HepG2 (cell line): ENCODE measurements around the gene SEPTIN10. TPM values are rescaled to one million over a fixed set of nuclear protein-coding genes. Genes with fewer than 3 reads are reported as not detected.

Experiments
- ATAC-seq: fragments of 200-7000 bp; cut with Tn5 transposase; 3 replicates; pipeline ENCODE4 v1.9.1; 2020; ENCODE audit warnings: mild to moderate bottlenecking, moderate library complexity
- BruUV-seq: library from RNA; stranded (reverse); fragments of 400-500 nt; replicated peaks from 2 replicates; lab custom pipeline; 2021; lab: Mats Ljungman, UMichigan
- CTCF ChIA-PET: fragments of 300-600 bp; formaldehyde crosslinking; extraction: SDS; loops from one replicate; lab custom pipeline; 2021; ENCODE audit warnings: low total read pairs, inconsistent platforms, low intra/inter-chr PET ratio; lab: Yijun Ruan, JAX
- POLR2A ChIA-PET: fragments of 350-600 bp; sonication (Branson Sonifier 250); formaldehyde crosslinking; loops from one replicate; lab custom pipeline; 2020; ENCODE audit warnings: antibody characterized with exemption, inconsistent platforms; lab: Yijun Ruan, JAX
- DNase-seq: peaks from one replicate; pipeline ENCODE4 v3.0.0-alpha.2; 2015; ENCODE audit warnings: low spot score
- FAIRE-seq: peaks from 3 replicates; lab custom pipeline; 2011; peaks lifted over from hg19 to GRCh38; lab: Jason Lieb, UNC
- H2AFZ ChIP-seq: one replicate; pipeline ENCODE4 v1.6.1; 2011; ENCODE audit warnings: low read length, inconsistent platforms
- H3K27ac ChIP-seq: fragments of 300-600 bp; 3 replicates; pipeline ENCODE4 v1.8.0; 2011; ENCODE audit warnings: mixed run types, mild to moderate bottlenecking, mixed read lengths, low read length, inconsistent platforms; ENCODE audit not compliant: insufficient read depth; ENCODE audit errors: extremely low read length
- H3K27me3 ChIP-seq, 2 experiments: fragments of 200-600 bp in 1 of 2; 2 replicates in 1 of 2; 3 replicates in 1 of 2; pipeline versions ENCODE4 v1.6.0 to v1.8.0; 2011; ENCODE audit warnings: low read length in 2 of 2, mild to moderate bottlenecking in 2 of 2, moderate library complexity in 2 of 2, inconsistent platforms in 1 of 2; ENCODE audit not compliant: insufficient read depth in 2 of 2, control insufficient read depth in 1 of 2
- H3K36me3 ChIP-seq, 2 experiments: fragments of 200-600 bp in 1 of 2; replicated peaks in 1 of 2; 2 replicates in 1 of 2; 3 replicates in 1 of 2; pipeline versions ENCODE4 v1.5.1 to v1.8.0; 2011; ENCODE audit warnings: low read length in 2 of 2, inconsistent platforms in 1 of 2; ENCODE audit not compliant: insufficient read depth in 2 of 2, control insufficient read depth in 1 of 2
- H3K4me1 ChIP-seq: 2 replicates; pipeline ENCODE4 v1.5.1; 2012; ENCODE audit warnings: low read length, inconsistent platforms; ENCODE audit not compliant: insufficient read depth
- H3K4me2 ChIP-seq: 2 replicates; pipeline ENCODE4 v1.6.0; 2011; ENCODE audit warnings: low read depth, low read length, inconsistent platforms
- H3K4me3 ChIP-seq, 3 experiments: fragments of 200-600 bp in 1 of 3; sonication (generic), shearing (Covaris generic) in 1 of 3; replicated peaks in 1 of 3; 2 replicates each; pipeline ENCODE4 v1.5.1; 2011 to 2016; ENCODE audit warnings: low read length in 3 of 3, inconsistent platforms in 2 of 3, low read depth in 2 of 3, mild to moderate bottlenecking in 2 of 3, control low read depth in 1 of 3, mixed read lengths in 1 of 3; ENCODE audit not compliant: insufficient read depth in 1 of 3
- H3K79me2 ChIP-seq: one replicate; pipeline ENCODE4 v1.6.1; 2011; ENCODE audit warnings: low read length, inconsistent platforms; ENCODE audit not compliant: insufficient read depth
- H3K9ac ChIP-seq: 2 replicates; pipeline ENCODE4 v1.6.0; 2011; ENCODE audit warnings: mild to moderate bottlenecking, low read depth, low read length, inconsistent platforms; ENCODE audit not compliant: insufficient read depth
- H3K9me3 ChIP-seq: 2 replicates; pipeline ENCODE4 v1.5.1; 2012; ENCODE audit warnings: mild to moderate bottlenecking, low read length
- H4K20me1 ChIP-seq: 2 replicates; pipeline ENCODE4 v1.6.0; 2011; ENCODE audit warnings: inconsistent platforms, mild to moderate bottlenecking, low read length, moderate library complexity; ENCODE audit not compliant: insufficient read depth
- BRCA1 ChIP-seq: sonication (generic); formaldehyde crosslinking; IDR thresholded peaks from 2 replicates; pipeline ENCODE4 v1.4.0; 2020; ENCODE audit warnings: missing genetic modification reagents
- MEIS2 ChIP-seq: sonication (generic); formaldehyde crosslinking; IDR thresholded peaks from 2 replicates; pipeline ENCODE4 v1.9.0; 2021; ENCODE audit warnings: mild to moderate bottlenecking, missing genetic modification reagents
- MTA3 ChIP-seq: sonication (generic); formaldehyde crosslinking; IDR thresholded peaks from 2 replicates; pipeline ENCODE4 v1.4.0; 2020; ENCODE audit warnings: missing genetic modification reagents
- PRDM4 ChIP-seq: sonication (generic); formaldehyde crosslinking; IDR thresholded peaks from 2 replicates; pipeline ENCODE4 v1.9.0; 2021; ENCODE audit warnings: missing genetic modification reagents, borderline replicate concordance
- RNF2 ChIP-seq: fragments of 450-650 bp; conservative IDR thresholded peaks from 2 replicates; pipeline ENCODE4 v1.6.1; 2016; ENCODE audit warnings: low read depth
- SALL1 ChIP-seq: sonication (generic); formaldehyde crosslinking; IDR thresholded peaks from 2 replicates; pipeline ENCODE4 v1.8.0; 2022; ENCODE audit warnings: mild to moderate bottlenecking, missing genetic modification reagents
- SOX6 ChIP-seq, 2 experiments: fragments of 450-650 bp in 1 of 2; sonication (generic) in 1 of 2; formaldehyde crosslinking in 1 of 2; IDR thresholded peaks; 2 replicates each; pipeline versions ENCODE4 v1.4.0 to v1.6.1; 2017 to 2020; ENCODE audit warnings: antibody characterized with exemption in 1 of 2, mild to moderate bottlenecking in 1 of 2, missing genetic modification reagents in 1 of 2
- TERF1 ChIP-seq: sonication (generic); formaldehyde crosslinking; IDR thresholded peaks from 2 replicates; pipeline ENCODE4 v1.8.0; 2022; ENCODE audit warnings: mild to moderate bottlenecking, missing genetic modification reagents, moderate library complexity
- TFAP4 ChIP-seq: sonication (generic); IDR thresholded peaks from 2 replicates; pipeline ENCODE4 v1.6.1; 2016; ENCODE audit warnings: low read depth, borderline replicate concordance
- ZC3H13 ChIP-seq: sonication (generic); formaldehyde crosslinking; IDR thresholded peaks from 2 replicates; pipeline ENCODE4 v1.8.1; 2023; ENCODE audit warnings: mild to moderate bottlenecking, missing genetic modification reagents, moderate library complexity
- ZNF234 ChIP-seq: sonication (generic); formaldehyde crosslinking; conservative IDR thresholded peaks from 2 replicates; pipeline ENCODE4 v1.5.1; 2020; ENCODE audit warnings: mild to moderate bottlenecking, missing genetic modification reagents
- ZNF331 ChIP-seq: sonication (generic); formaldehyde crosslinking; IDR thresholded peaks from 2 replicates; pipeline ENCODE4 v1.4.0; 2020; ENCODE audit warnings: missing genetic modification reagents
- ZNF513 ChIP-seq: sonication (generic); formaldehyde crosslinking; conservative IDR thresholded peaks from 2 replicates; pipeline ENCODE4 v1.5.0; 2020; ENCODE audit warnings: missing genetic modification reagents
- ZNF782 ChIP-seq: sonication (generic); formaldehyde crosslinking; IDR thresholded peaks from 2 replicates; pipeline ENCODE4 v1.4.0; 2020; ENCODE audit warnings: missing genetic modification reagents, mild to moderate bottlenecking, borderline replicate concordance
- ZSCAN21 ChIP-seq: sonication (generic); formaldehyde crosslinking; IDR thresholded peaks from 2 replicates; pipeline ENCODE4 v1.8.0; 2022; ENCODE audit warnings: mild to moderate bottlenecking, missing genetic modification reagents, moderate library complexity, borderline replicate concordance
- WGBS: methylation state at CpG from one replicate; pipeline ENCODE4 v1.1.6; 2017; ENCODE audit warnings: low lambda C conversion rate; 5-methylcytosine and 5-hydroxymethylcytosine counted together
- in situ Hi-C: cut with HindIII; loops from 2 replicates; pipeline ENCODE4 v1.10.0; 2017; ENCODE audit warnings: low pct_unique_long_range_greater_than_20kb; ENCODE audit not compliant: extremely low pct_ligation_motif_present
- intact Hi-C: fragments of 100-400 bp; cut with micrococcal nuclease; formaldehyde crosslinking; loops from one replicate; pipeline ENCODE4 v1.10.0; 2022; ENCODE audit not compliant: unreplicated experiment
- polyA plus RNA-seq, 8 experiments: library from polyadenylated mRNA; depleted of rRNA in 3 of 8; stranded (reverse) in 7 of 8; unstranded in 1 of 8; fragments of >200 nt; fragmentation: Illumina TruSeq in 4 of 8; extraction: Trizol in 4 of 8; gene quantifications; 2 replicates each; pipeline versions ENCODE4 v1.2.1 to v1.2.3, GENCODE V29; 2011 to 2016; ENCODE audit warnings: low read depth in 4 of 8, missing spikeins in 1 of 8, mixed read lengths in 1 of 8; ENCODE audit not compliant: insufficient read depth in 1 of 8
- total RNA-seq, 5 experiments: library from RNA; depleted of rRNA; stranded (reverse); fragments of >200 nt; fragmentation: Illumina TruSeq; extraction: Trizol; gene quantifications; 2 replicates each; pipeline ENCODE4 v1.2.3, GENCODE V29; 2016; ENCODE audit warnings: low read depth in 1 of 5

SEPTIN10 gene
- total and polyA plus RNA-seq, 2 of the 13 experiments (the other 11 are each of a cell fraction or from before 2014, with no cell fraction given) = 45.8 to 67.5 TPM

GRCh38 chr2:109547280-109547679, 66.5 kb downstream of the SEPTIN10 start (continued):
- TF ChIP-seq PRDM4 (CRISPR knock-in tag) = no peak

GRCh38 chr2:109545828-109546713, 67.7 kb downstream of the SEPTIN10 start:
- ATAC-seq (peak; percentile 91), DNase-seq (peak; percentile 63), FAIRE-seq (peak; percentile 87)
- CTCF ChIA-PET = interaction anchor here (1.5 to 4.5 kb wide), 6 partner anchors 29 to 190 kb away, joined by 4 to 47 read pairs (median 9); no protein-coding TSS in a partner anchor
- Histone ChIP-seq H3K4me3 (no peak overlapping the region), H3K27me3 (no peaks in the 10 kb centered on the region), H4K20me1 (no peaks in the 10 kb centered on the region), H3K27ac (no peak overlapping the region), H3K79me2 (no peaks in the 10 kb centered on the region), H3K36me3 (peaks cover 11 to 18% of the 10 kb centered on the region in 2 experiments), H2AFZ (no peak overlapping the region), H3K4me2 (no peak overlapping the region), H3K4me1 (peaks cover 14% of the 10 kb centered on the region), H3K9ac (no peak overlapping the region), H3K9me3 (no peaks in the 10 kb centered on the region)
- intact Hi-C loops (loop anchor here (1.0 to 2.0 kb wide), 4 partner anchors 69 to 190 kb away; partner anchors contain the start of gene SOWAHC), in situ Hi-C loops (loop anchor here (5.0 kb wide), 1 partner anchor 56 kb away; no protein-coding TSS in a partner anchor)
- no TSS peak for BruUV-seq
- POLR2A ChIA-PET = interaction anchor here (0.9 to 1.6 kb wide), 6 partner anchors 14 to 171 kb away, joined by 3 to 11 read pairs (median 4); partner anchors contain the start of genes SEPTIN10 and SOWAHC
- 33% methylated on average over 10 of the region's 10 CpGs for WGBS
- TF ChIP-seq ZSCAN21 (CRISPR knock-in tag) (no peak), TFAP4 (no peak), TERF1 (no peak), BRCA1 (CRISPR knock-in tag) (no peak), MTA3 (CRISPR knock-in tag) (no peak), ZNF234 (CRISPR knock-in tag) (no peak), SOX6 (IDR thresholded peaks at IDR 0.05) (no peak), SOX6 (CRISPR knock-in tag; IDR thresholded peaks at IDR 0.05) (no peak), ZNF331 (CRISPR knock-in tag) (peak; percentile 64; the same call in 1 of the 2 replicates), ZNF782 (no peak), ZNF513 (CRISPR knock-in tag) (no peak), ZC3H13 (CRISPR knock-in tag) (no peak), MEIS2 (no peak), RNF2 (no peak), SALL1 (CRISPR knock-in tag) (peak; percentile 78)
